ENCODE measurements around the gene MYH7. TPM values are rescaled to one million over a fixed set of nuclear protein-coding genes. Genes with fewer than 3 reads are reported as not detected.
A peak's percentile ranks its signal among the peaks of the same experiment; 100 is the strongest.

Gene MYH7
- total and polyA plus RNA-seq, 8 donors, result 0.03 to 2.0 (median 0.05) TPM; not detected in 1

DNA sequence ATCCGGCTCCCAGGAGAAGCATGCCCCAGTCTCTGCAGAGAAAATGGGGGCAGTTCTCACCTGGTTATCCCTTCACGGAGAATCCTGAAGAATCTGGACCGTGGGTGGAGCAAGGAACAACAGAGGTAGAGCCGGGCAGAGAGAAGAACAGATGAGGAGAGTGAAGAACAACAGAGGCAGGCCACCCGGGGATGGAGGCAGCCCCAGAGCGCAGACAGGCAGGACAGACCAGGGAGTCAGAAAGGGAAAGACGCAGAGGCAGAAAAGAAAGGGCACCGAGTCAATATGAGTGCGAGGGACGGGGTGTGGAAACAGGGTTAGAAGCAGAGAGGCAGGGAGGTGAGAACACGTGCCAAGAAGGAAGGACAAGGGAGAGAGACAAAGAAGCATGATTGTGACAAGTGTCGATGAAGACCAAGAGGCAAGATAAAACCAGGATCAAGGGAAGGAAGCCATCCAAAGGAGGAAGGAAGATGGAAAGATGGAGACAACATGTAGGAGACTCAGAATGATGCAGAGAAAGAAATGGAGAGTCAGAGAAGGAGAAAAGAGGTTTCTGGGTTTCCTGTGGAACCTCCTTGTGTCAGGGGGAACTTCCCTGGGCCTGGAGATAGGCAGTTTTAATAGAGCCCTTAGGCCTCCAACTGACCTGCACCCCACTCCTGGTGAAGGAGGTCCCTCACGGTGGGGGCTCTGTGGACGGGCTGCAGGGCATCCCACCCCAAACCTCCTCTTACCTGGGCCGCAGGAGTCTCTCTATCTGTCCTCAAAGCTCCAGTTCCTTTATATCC lies 27.7 kb downstream of the MYH7 start, which contains the start of gene MYH6:
Gene MYH6, minus strand, starts transcription at position 758 of the 791 bp plus-strand sequence. CDS start 1,050 bp downstream, outside the sequence.
- Histone ChIP-seq H3K4me3 (no peak within 1 kb of the TSS), H3K27me3 (peaks cover 0 to 27% of the 10 kb centered on the region in 2 donors), H3K9me3 (no peaks in the 10 kb centered on the region), H3K4me1 (no peaks in the 10 kb centered on the region), H3K36me3 (no peaks in the 10 kb centered on the region), H3K27ac (no peak within 1 kb of the TSS)
- intact Hi-C loops (cut with DNase I), result no loop called here
- no peak for ATAC-seq
- TF ChIP-seq CTCF (IDR thresholded peaks at IDR 0.05), result no peak
- peak in 1 of 4 donors; percentile 39 for DNase-seq

- Histone ChIP-seq H3K9me3 (no peaks in the 10 kb centered on the region), H3K36me3 (no peaks in the 10 kb centered on the region), H3K27ac (no peak overlapping the region), H3K4me3 (no peak overlapping the region), H3K27me3 (peaks cover 0 to 34% of the 10 kb centered on the region in 2 donors), H3K4me1 (no peaks in the 10 kb centered on the region)
- intact Hi-C loops (cut with DNase I), result no loop called here
- no peak for TF ChIP-seq CTCF (IDR thresholded peaks at IDR 0.05)
- DNase-seq, result peak in 1 of 4 donors; percentile 51
- ATAC-seq, result no peak
These were observed 28.6 kb downstream of the MYH7 start for GRCh38 chr14:23406725-23407355.

- peaks cover 0 to 36% of the 10 kb centered on the region in 2 donors for H3K27me3 ChIP-seq
- no peaks in the 10 kb centered on the region for H3K9me3 ChIP-seq
- no peak overlapping the region for H3K4me3 ChIP-seq
- no peak for ATAC-seq
- DNase-seq, result peak in 1 of 4 donors; percentile 5
- no peak overlapping the region for H3K27ac ChIP-seq
- TF ChIP-seq CTCF (IDR thresholded peaks at IDR 0.05), result no peak
- intact Hi-C loops (cut with DNase I), result no loop called here
- H3K36me3 ChIP-seq, result no peaks in the 10 kb centered on the region
- H3K4me1 ChIP-seq, result no peaks in the 10 kb centered on the region
These were observed 29.2 kb downstream of the MYH7 start for GRCh38 chr14:23406244-23406643.

GRCh38 chr14:23405516-23406025 lies 29.9 kb downstream of the MYH7 start:
- no peak for TF ChIP-seq CTCF (IDR thresholded peaks at IDR 0.05)
- no peaks in the 10 kb centered on the region for H3K9me3 ChIP-seq
- ATAC-seq, result no peak

DNA sequence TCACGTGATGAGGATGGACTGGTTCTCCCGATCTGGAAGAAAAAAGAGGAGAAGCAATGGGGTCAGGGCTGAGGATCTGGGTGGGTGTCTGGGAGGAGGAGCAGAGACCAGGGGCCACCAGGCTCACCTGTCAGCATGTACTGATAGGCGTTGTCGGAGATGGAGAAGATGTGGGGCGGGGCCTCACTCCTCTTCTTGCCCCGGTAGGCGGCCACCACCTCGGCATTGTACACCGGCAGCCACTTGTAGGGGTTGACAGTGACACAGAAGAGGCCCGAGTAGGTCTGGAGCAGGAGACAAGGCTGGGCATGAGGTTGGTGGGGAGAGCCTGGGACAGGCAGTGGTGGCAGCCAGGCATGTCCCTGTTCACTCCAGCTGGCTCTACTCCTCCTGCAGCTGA lies 30.4 kb downstream of the MYH7 start:
- intact Hi-C loops (cut with DNase I), result no loop called here
- peak in 1 of 4 donors; percentile 43 for DNase-seq
- H3K4me1 ChIP-seq, result no peaks in the 10 kb centered on the region
- no peak overlapping the region for H3K27ac ChIP-seq
- H3K9me3 ChIP-seq, result no peaks in the 10 kb centered on the region
- TF ChIP-seq CTCF (IDR thresholded peaks at IDR 0.05), result no peak
- no peak for ATAC-seq
- no peaks in the 10 kb centered on the region for H3K36me3 ChIP-seq
- peaks cover 0 to 36% of the 10 kb centered on the region in 2 donors for H3K27me3 ChIP-seq
- no peak overlapping the region for H3K4me3 ChIP-seq

More at GRCh38 chr14:23405516-23406025, 29.9 kb downstream of the MYH7 start:
- H3K4me3 ChIP-seq, result no peak overlapping the region
- peaks cover 0 to 36% of the 10 kb centered on the region in 2 donors for H3K27me3 ChIP-seq
- no peaks in the 10 kb centered on the region for H3K4me1 ChIP-seq
- DNase-seq, result peak in 1 of 4 donors; percentile 54
- no peak overlapping the region for H3K27ac ChIP-seq
- intact Hi-C loops (cut with DNase I), result no loop called here
- H3K36me3 ChIP-seq, result no peaks in the 10 kb centered on the region

All from left lung (tissue), 10 donors.